ENCODE results near the gene CARS2.

Gene CARS2

DNA sequence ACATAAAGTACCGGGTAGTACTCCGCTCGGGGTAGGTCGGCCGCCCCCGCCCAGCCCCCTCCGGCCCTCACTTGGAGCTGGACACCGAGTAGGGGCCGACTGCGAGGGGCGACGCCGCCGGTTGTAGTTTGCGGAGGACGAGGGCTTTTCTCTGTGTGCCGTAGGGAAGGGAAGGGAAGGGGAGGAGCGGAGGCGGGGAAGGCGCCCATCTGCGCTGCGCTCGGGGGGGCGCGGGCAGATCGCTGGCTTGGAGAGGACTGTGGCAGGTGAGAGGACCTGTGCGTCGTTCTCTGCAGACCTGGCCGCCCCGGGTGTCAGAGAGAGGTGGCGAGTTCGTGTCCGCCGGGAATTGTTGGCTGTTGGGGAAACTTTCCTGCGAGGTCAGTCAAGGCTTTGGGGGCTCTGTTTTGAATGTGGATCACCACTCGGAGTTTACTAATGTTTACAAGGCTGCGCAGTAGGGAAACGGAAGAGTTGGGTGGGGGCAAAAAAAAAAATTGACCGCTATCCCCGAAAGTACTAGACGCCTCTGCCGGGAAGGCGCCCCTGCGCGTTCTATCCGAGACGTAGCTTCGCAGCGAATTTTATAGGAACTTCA lies 9.0 kb upstream of the CARS2 start (continued):
- TF ChIP-seq, protein P1, sequence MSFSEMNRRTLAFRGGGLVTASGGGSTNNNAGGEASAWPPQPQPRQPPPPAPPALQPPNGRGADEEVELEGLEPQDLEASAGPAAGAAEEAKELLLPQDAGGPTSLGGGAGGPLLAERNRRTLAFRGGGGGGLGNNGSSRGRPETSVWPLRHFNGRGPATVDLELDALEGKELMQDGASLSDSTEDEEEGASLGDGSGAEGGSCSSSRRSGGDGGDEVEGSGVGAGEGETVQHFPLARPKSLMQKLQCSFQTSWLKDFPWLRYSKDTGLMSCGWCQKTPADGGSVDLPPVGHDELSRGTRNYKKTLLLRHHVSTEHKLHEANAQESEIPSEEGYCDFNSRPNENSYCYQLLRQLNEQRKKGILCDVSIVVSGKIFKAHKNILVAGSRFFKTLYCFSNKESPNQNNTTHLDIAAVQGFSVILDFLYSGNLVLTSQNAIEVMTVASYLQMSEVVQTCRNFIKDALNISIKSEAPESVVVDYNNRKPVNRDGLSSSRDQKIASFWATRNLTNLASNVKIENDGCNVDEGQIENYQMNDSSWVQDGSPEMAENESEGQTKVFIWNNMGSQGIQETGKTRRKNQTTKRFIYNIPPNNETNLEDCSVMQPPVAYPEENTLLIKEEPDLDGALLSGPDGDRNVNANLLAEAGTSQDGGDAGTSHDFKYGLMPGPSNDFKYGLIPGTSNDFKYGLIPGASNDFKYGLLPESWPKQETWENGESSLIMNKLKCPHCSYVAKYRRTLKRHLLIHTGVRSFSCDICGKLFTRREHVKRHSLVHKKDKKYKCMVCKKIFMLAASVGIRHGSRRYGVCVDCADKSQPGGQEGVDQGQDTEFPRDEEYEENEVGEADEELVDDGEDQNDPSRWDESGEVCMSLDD (tag by site-specific recombination; IDR thresholded peaks at IDR 0.05): peak; percentile 67; the same call in 1 of the 2 replicates
- TF ChIP-seq ZNF558 (tag by site-specific recombination; IDR thresholded peaks at IDR 0.05): peak; percentile 59; the same call in 1 of the 2 replicates
- TF ChIP-seq, protein P2, sequence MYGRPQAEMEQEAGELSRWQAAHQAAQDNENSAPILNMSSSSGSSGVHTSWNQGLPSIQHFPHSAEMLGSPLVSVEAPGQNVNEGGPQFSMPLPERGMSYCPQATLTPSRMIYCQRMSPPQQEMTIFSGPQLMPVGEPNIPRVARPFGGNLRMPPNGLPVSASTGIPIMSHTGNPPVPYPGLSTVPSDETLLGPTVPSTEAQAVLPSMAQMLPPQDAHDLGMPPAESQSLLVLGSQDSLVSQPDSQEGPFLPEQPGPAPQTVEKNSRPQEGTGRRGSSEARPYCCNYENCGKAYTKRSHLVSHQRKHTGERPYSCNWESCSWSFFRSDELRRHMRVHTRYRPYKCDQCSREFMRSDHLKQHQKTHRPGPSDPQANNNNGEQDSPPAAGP (tag by site-specific recombination; IDR thresholded peaks at IDR 0.05): peak; percentile 84
- TF ChIP-seq, protein P3, sequence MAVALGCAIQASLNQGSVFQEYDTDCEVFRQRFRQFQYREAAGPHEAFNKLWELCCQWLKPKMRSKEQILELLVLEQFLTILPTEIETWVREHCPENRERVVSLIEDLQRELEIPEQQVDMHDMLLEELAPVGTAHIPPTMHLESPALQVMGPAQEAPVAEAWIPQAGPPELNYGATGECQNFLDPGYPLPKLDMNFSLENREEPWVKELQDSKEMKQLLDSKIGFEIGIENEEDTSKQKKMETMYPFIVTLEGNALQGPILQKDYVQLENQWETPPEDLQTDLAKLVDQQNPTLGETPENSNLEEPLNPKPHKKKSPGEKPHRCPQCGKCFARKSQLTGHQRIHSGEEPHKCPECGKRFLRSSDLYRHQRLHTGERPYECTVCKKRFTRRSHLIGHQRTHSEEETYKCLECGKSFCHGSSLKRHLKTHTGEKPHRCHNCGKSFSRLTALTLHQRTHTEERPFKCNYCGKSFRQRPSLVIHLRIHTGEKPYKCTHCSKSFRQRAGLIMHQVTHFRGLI (tag by site-specific recombination; IDR thresholded peaks at IDR 0.05): peak; percentile 56
- TF ChIP-seq KLF1 (tag by site-specific recombination; IDR thresholded peaks at IDR 0.05): peak; percentile 25; the same call in 1 of the 2 replicates
- TF ChIP-seq ZNF302 (tag by site-specific recombination; IDR thresholded peaks at IDR 0.05; ENCODE audit: low read depth): no peak
- TF ChIP-seq KLF10 (tag by site-specific recombination; IDR thresholded peaks at IDR 0.05): peak; percentile 30; the same call in 1 of the 2 replicates
- TF ChIP-seq, protein P4, sequence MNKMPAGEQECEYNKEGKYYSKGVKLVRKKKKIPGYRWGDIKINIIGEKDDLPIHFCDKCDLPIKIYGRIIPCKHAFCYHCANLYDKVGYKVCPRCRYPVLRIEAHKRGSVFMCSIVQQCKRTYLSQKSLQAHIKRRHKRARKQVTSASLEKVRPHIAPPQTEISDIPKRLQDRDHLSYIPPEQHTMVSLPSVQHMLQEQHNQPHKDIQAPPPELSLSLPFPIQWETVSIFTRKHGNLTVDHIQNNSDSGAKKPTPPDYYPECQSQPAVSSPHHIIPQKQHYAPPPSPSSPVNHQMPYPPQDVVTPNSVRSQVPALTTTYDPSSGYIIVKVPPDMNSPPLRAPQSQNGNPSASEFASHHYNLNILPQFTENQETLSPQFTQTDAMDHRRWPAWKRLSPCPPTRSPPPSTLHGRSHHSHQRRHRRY (tag by site-specific recombination; IDR thresholded peaks at IDR 0.05): 0 out of 2 replicates have a peak, but pooled peaks have one; percentile 76
- TF ChIP-seq ZBTB48 (tag by site-specific recombination; IDR thresholded peaks at IDR 0.05): 0 out of 2 replicates have a peak, but pooled peaks have one; percentile 43
- TF ChIP-seq, protein P5, sequence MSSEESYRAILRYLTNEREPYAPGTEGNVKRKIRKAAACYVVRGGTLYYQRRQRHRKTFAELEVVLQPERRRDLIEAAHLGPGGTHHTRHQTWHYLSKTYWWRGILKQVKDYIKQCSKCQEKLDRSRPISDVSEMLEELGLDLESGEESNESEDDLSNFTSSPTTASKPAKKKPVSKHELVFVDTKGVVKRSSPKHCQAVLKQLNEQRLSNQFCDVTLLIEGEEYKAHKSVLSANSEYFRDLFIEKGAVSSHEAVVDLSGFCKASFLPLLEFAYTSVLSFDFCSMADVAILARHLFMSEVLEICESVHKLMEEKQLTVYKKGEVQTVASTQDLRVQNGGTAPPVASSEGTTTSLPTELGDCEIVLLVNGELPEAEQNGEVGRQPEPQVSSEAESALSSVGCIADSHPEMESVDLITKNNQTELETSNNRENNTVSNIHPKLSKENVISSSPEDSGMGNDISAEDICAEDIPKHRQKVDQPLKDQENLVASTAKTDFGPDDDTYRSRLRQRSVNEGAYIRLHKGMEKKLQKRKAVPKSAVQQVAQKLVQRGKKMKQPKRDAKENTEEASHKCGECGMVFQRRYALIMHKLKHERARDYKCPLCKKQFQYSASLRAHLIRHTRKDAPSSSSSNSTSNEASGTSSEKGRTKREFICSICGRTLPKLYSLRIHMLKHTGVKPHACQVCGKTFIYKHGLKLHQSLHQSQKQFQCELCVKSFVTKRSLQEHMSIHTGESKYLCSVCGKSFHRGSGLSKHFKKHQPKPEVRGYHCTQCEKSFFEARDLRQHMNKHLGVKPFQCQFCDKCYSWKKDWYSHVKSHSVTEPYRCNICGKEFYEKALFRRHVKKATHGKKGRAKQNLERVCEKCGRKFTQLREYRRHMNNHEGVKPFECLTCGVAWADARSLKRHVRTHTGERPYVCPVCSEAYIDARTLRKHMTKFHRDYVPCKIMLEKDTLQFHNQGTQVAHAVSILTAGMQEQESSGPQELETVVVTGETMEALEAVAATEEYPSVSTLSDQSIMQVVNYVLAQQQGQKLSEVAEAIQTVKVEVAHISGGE (tag by site-specific recombination; conservative IDR thresholded peaks at IDR 0.05; ENCODE audit: low read depth): peak; percentile 37; the same call in 1 of the 2 replicates
- peak; percentile 96 for TF ChIP-seq ZEB2 (tag by site-specific recombination; IDR thresholded peaks at IDR 0.05)
- TF ChIP-seq, protein P6, sequence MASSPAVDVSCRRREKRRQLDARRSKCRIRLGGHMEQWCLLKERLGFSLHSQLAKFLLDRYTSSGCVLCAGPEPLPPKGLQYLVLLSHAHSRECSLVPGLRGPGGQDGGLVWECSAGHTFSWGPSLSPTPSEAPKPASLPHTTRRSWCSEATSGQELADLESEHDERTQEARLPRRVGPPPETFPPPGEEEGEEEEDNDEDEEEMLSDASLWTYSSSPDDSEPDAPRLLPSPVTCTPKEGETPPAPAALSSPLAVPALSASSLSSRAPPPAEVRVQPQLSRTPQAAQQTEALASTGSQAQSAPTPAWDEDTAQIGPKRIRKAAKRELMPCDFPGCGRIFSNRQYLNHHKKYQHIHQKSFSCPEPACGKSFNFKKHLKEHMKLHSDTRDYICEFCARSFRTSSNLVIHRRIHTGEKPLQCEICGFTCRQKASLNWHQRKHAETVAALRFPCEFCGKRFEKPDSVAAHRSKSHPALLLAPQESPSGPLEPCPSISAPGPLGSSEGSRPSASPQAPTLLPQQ (tag by site-specific recombination; IDR thresholded peaks at IDR 0.05): no peak; the same call in 1 of the 2 replicates
- peak; percentile 95 for TF ChIP-seq ZNF660 (tag by site-specific recombination; IDR thresholded peaks at IDR 0.05)
- TF ChIP-seq GLIS1 (tag by site-specific recombination; IDR thresholded peaks at IDR 0.05): peak; percentile 63; the same call in 1 of the 2 replicates
- TF ChIP-seq, protein P7, sequence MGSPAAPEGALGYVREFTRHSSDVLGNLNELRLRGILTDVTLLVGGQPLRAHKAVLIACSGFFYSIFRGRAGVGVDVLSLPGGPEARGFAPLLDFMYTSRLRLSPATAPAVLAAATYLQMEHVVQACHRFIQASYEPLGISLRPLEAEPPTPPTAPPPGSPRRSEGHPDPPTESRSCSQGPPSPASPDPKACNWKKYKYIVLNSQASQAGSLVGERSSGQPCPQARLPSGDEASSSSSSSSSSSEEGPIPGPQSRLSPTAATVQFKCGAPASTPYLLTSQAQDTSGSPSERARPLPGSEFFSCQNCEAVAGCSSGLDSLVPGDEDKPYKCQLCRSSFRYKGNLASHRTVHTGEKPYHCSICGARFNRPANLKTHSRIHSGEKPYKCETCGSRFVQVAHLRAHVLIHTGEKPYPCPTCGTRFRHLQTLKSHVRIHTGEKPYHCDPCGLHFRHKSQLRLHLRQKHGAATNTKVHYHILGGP (tag by site-specific recombination; IDR thresholded peaks at IDR 0.05): no peak
- peak; percentile 51; the same call in 1 of the 2 replicates for TF ChIP-seq IKZF3 (tag by site-specific recombination; IDR thresholded peaks at IDR 0.05)
- TF ChIP-seq ZSCAN30 (tag by site-specific recombination; IDR thresholded peaks at IDR 0.05): peak; percentile 86
- TF ChIP-seq, protein P8, sequence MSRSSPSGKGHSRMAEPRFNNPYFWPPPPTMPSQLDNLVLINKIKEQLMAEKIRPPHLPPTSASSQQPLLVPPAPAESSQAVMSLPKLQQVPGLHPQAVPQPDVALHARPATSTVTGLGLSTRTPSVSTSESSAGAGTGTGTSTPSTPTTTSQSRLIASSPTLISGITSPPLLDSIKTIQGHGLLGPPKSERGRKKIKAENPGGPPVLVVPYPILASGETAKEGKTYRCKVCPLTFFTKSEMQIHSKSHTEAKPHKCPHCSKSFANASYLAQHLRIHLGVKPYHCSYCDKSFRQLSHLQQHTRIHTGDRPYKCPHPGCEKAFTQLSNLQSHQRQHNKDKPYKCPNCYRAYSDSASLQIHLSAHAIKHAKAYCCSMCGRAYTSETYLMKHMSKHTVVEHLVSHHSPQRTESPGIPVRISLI (tag by site-specific recombination; IDR thresholded peaks at IDR 0.05): peak; percentile 98; the same call in 1 of the 2 replicates
- peak; percentile 72; the same call in 1 of the 2 replicates for TF ChIP-seq KLF7 (tag by site-specific recombination; IDR thresholded peaks at IDR 0.05; ENCODE audit: borderline replicate concordance)
- TF ChIP-seq, protein P9, sequence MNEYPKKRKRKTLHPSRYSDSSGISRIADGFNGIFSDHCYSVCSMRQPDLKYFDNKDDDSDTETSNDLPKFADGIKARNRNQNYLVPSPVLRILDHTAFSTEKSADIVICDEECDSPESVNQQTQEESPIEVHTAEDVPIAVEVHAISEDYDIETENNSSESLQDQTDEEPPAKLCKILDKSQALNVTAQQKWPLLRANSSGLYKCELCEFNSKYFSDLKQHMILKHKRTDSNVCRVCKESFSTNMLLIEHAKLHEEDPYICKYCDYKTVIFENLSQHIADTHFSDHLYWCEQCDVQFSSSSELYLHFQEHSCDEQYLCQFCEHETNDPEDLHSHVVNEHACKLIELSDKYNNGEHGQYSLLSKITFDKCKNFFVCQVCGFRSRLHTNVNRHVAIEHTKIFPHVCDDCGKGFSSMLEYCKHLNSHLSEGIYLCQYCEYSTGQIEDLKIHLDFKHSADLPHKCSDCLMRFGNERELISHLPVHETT (tag by site-specific recombination; IDR thresholded peaks at IDR 0.05): peak; percentile 89
- TF ChIP-seq ZNF114 (tag by site-specific recombination; IDR thresholded peaks at IDR 0.05): no peak
- 0 out of 2 replicates have a peak, but pooled peaks have one; percentile 38 for TF ChIP-seq ZNF624 (tag by site-specific recombination; IDR thresholded peaks at IDR 0.05)
- TF ChIP-seq ZBTB17 (tag by site-specific recombination; IDR thresholded peaks at IDR 0.05): peak; percentile 78

Data from HEK293 (cell line).